ENCODE data around the gene NRL. TPM values are rescaled to one million over a fixed set of nuclear protein-coding genes. Genes with fewer than 3 reads are reported as not detected.

The NRL gene
- polyA plus RNA-seq, 1 donor (not counting 4 experiments of a cell fraction or from before 2014, with no cell fraction given) = 0.29 TPM

GRCh38 chr14:24135584-24135833, 20.8 kb upstream of the NRL start:
- DNase-seq (ENCODE audit: low read depth, low spot score) (no peak), FAIRE-seq (no peak)
- H3K9ac ChIP-seq (ENCODE audit: control insufficient read depth, extremely low read depth, insufficient read depth, low read length) = peak overlapping the region; percentile 25
- no peaks in the 10 kb centered on the region for H4K20me1 ChIP-seq (ENCODE audit: control insufficient read depth, extremely low read depth, insufficient read depth, low read length)
- no peaks in the 10 kb centered on the region for H3K27me3 ChIP-seq (ENCODE audit: control insufficient read depth, extremely low read depth, insufficient read depth, low read length)
- dilution Hi-C loops (cut with MboI; ENCODE audit: extremely low pct_ligation_motif_present, low sequenced_read_pairs) = no loop called here
- peaks cover 25% of the 10 kb centered on the region for H3K79me2 ChIP-seq (ENCODE audit: control insufficient read depth, insufficient read depth, low read length)
- H3K4me1 ChIP-seq (ENCODE audit: control insufficient read depth, extremely low read depth, insufficient read depth, low read length) = peaks cover 28% of the 10 kb centered on the region
- H3K9me1 ChIP-seq (ENCODE audit: control insufficient read depth, extremely low read depth, insufficient read depth, low read length) = peaks cover 2% of the 10 kb centered on the region
- peak overlapping the region; percentile 38 for H2AFZ ChIP-seq (ENCODE audit: control insufficient read depth, low read length)
- no peak for TF ChIP-seq CTCF (optimal IDR thresholded peaks at IDR 0.05 in 1 of 3, IDR thresholded peaks at IDR 0.05 in 1 of 3, conservative IDR thresholded peaks at IDR 0.05 in 1 of 3; ENCODE audit: extremely low read depth in 1 of 3, insufficient read depth in 2 of 3, low read length in 3 of 3)
- TF ChIP-seq EZH2 (IDR thresholded peaks at IDR 0.05; ENCODE audit: low read length) = no peak
- H3K4me2 ChIP-seq (ENCODE audit: control insufficient read depth, extremely low read depth, insufficient read depth, low read depth, low read length) = peak overlapping the region; percentile 68
- H3K4me3 ChIP-seq (ENCODE audit: control insufficient read depth in 2 of 3, extremely low read depth in 1 of 3, insufficient read depth in 2 of 3, low read depth in 1 of 3, low read length in 3 of 3) = peak overlapping the region; percentile 49 to 88 (median 85)
- H3K27ac ChIP-seq (ENCODE audit: control insufficient read depth, insufficient read depth, low read length) = no peak overlapping the region
- peaks cover 12 to 21% of the 10 kb centered on the region in 2 experiments for H3K36me3 ChIP-seq (ENCODE audit: control insufficient read depth in 2 of 2, extremely low read depth in 1 of 2, insufficient read depth in 2 of 2, low read length in 2 of 2)
- no peaks in the 10 kb centered on the region for H3K9me3 ChIP-seq (ENCODE audit: control insufficient read depth, low read depth, low read length)

- Histone ChIP-seq H3K9me1 (ENCODE audit: control insufficient read depth, extremely low read depth, insufficient read depth, low read length) (no peaks in the 10 kb centered on the region), H3K4me2 (ENCODE audit: control insufficient read depth, extremely low read depth, insufficient read depth, low read depth, low read length) (no peak overlapping the region), H4K20me1 (ENCODE audit: control insufficient read depth, extremely low read depth, insufficient read depth, low read length) (no peaks in the 10 kb centered on the region), H3K27ac (ENCODE audit: control insufficient read depth, insufficient read depth, low read length) (no peak overlapping the region), H3K4me1 (ENCODE audit: control insufficient read depth, extremely low read depth, insufficient read depth, low read length) (peaks cover 22% of the 10 kb centered on the region), H3K9me3 (ENCODE audit: control insufficient read depth, low read depth, low read length) (no peaks in the 10 kb centered on the region), H3K27me3 (ENCODE audit: control insufficient read depth, extremely low read depth, insufficient read depth, low read length) (no peaks in the 10 kb centered on the region), H3K79me2 (ENCODE audit: control insufficient read depth, insufficient read depth, low read length) (peaks cover 10% of the 10 kb centered on the region), H2AFZ (ENCODE audit: control insufficient read depth, low read length) (no peak overlapping the region), H3K9ac (ENCODE audit: control insufficient read depth, extremely low read depth, insufficient read depth, low read length) (no peak overlapping the region), H3K36me3 (ENCODE audit: control insufficient read depth in 2 of 2, extremely low read depth in 1 of 2, insufficient read depth in 2 of 2, low read length in 2 of 2) (peaks cover 9 to 14% of the 10 kb centered on the region in 2 experiments), H3K4me3 (ENCODE audit: control insufficient read depth in 2 of 3, extremely low read depth in 1 of 3, insufficient read depth in 2 of 3, low read depth in 1 of 3, low read length in 3 of 3) (no peak overlapping the region)
- dilution Hi-C loops (cut with MboI; ENCODE audit: extremely low pct_ligation_motif_present, low sequenced_read_pairs) = no loop called here
- FAIRE-seq (no peak), DNase-seq (ENCODE audit: low read depth, low spot score) (no peak)
- TF ChIP-seq CTCF (optimal IDR thresholded peaks at IDR 0.05 in 1 of 3, IDR thresholded peaks at IDR 0.05 in 1 of 3, conservative IDR thresholded peaks at IDR 0.05 in 1 of 3; ENCODE audit: extremely low read depth in 1 of 3, insufficient read depth in 2 of 3, low read length in 3 of 3) (no peak), EZH2 (IDR thresholded peaks at IDR 0.05; ENCODE audit: low read length) (no peak)
These were observed 19.0 kb upstream of the NRL start for GRCh38 chr14:24133735-24134134.

Measured in keratinocyte (primary cell).